Cardiac muscle cell (in vitro differentiated cells and primary cell): ENCODE measurements around the gene GNG13. TPM values are rescaled to one million over a fixed set of nuclear protein-coding genes. Genes with fewer than 3 reads are reported as not detected.

Source experiments
- DNase-seq, 2 donors: peaks; one replicate each; pipeline versions ENCODE4 v3.0.0 to v3.0.0-alpha.2; 2010 to 2017; ENCODE audit warnings: low read depth in 1 of 2, low spot score in 1 of 2
- H3K27ac ChIP-seq: fragments of 200-600 bp; sonication (generic); 2 replicates; pipeline ENCODE4 v1.5.1; 2016
- H3K27me3 ChIP-seq: fragments of 200-600 bp; sonication (generic); 2 replicates; pipeline ENCODE4 v1.6.0; 2016; ENCODE audit warnings: control low read depth
- H3K36me3 ChIP-seq: fragments of 200-600 bp; sonication (generic); 2 replicates; pipeline ENCODE4 v1.5.1; 2016; ENCODE audit warnings: control low read depth
- H3K4me1 ChIP-seq: fragments of 200-600 bp; sonication (generic); 2 replicates; pipeline ENCODE4 v1.8.1; 2017; ENCODE audit warnings: low read depth, mild to moderate bottlenecking, mixed run types
- H3K4me3 ChIP-seq: fragments of 200-600 bp; sonication (generic); 2 replicates; pipeline ENCODE4 v1.5.1; 2016; ENCODE audit warnings: mild to moderate bottlenecking
- H3K9me3 ChIP-seq: fragments of 200-600 bp; sonication (generic); 2 replicates; pipeline ENCODE4 v1.5.1; 2017; ENCODE audit warnings: low read depth, mild to moderate bottlenecking, control low read depth
- CTCF ChIP-seq: IDR thresholded peaks from 2 replicates; pipeline ENCODE4 v1.5.1; 2012; ENCODE audit warnings: low read depth, mild to moderate bottlenecking, low read length
- polyA plus RNA-seq: library from polyadenylated mRNA; unstranded; fragments of >200 nt; fragmentation: Nextera tagmentation; extraction: Ambion mirVana; gene quantifications from 2 replicates; pipeline ENCODE4 v1.2.1, GENCODE V29; 2016
- total RNA-seq: library from RNA; depleted of rRNA; stranded (reverse); fragments of >200 nt; gene quantifications from 2 replicates; pipeline ENCODE4 v1.2.3, GENCODE V29; 2016

The GNG13 gene
- total and polyA plus RNA-seq, 2 experiments from 2014 or later, result 0.79 TPM; not detected in 1

DNA sequence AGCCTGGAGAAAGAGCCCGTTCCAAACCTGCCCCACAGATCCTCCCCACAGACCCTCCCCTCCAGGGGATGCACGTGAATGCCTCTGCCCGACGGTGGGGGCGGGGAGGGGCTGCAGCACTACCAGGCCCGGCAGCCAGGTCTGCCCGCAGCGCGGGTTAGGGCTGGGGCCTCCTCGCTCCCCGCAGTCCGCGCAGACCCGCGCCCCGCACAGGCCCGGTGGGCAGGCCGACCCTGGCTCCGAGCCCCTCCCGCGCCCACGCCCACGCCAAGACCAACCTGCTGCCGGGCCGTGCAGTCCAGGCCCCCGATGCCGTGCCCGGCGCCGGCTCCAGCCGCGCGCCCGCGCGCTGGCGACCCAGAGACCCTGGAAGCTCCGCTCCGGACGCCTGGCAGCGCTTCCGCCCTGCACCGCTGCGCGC is 12.5 kb downstream of the GNG13 start, which contains the start of gene RPUSD1:
Gene RPUSD1 (minus strand): TSS at position 404 of the 421 bp plus-strand sequence. CDS start 644 bp downstream, outside the sequence.
- no peak for DNase-seq
- peaks cover 14% of the 10 kb centered on the region for H3K4me1 ChIP-seq
- H3K4me3 ChIP-seq, result peak within 1 kb of the TSS; percentile 99
- peaks cover 7% of the 10 kb centered on the region for H3K36me3 ChIP-seq
- TF ChIP-seq CTCF, result no peak
- H3K9me3 ChIP-seq, result no peaks in the 10 kb centered on the region
- peak within 1 kb of the TSS; percentile 57 for H3K27ac ChIP-seq
- H3K27me3 ChIP-seq, result no peaks in the 10 kb centered on the region

DNA sequence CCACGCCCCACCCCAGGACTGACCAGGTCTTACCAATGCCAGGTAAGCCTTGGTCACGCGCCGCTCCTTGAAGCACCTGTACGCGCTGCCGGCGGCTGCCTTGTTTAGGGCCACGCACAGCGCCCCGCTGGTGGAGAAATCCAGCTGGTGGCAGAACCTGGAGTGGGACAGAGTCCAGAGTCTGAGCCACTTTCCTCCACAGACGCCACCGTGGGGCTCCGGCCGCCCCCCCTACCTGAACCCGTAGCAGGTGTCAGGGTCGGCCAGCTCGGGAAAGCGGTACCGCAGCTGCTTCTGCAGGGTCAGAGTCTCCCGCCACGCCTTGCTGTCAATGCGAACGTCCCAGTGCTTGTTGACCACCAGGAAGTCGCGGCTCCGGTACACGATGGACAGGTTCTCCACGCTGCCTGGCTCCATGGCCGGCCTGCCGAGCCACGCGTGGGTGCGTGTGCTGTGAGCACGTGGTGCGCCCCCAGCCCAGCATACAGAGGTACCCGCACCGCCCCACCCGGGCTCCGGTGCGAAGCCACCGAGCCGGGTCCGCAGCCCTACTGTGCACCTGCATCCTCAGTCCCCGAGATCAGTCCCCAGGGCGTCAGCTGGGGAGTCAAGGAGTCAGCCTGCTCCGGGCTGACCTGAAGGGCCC is 13.1 kb downstream of the GNG13 start:
- Histone ChIP-seq H3K9me3 (no peaks in the 10 kb centered on the region), H3K36me3 (peaks cover 7% of the 10 kb centered on the region), H3K4me1 (peaks cover 15% of the 10 kb centered on the region), H3K27me3 (no peaks in the 10 kb centered on the region), H3K4me3 (peak overlapping the region; percentile 99), H3K27ac (peak overlapping the region; percentile 57)
- no peak for DNase-seq
- no peak for TF ChIP-seq CTCF

DNA sequence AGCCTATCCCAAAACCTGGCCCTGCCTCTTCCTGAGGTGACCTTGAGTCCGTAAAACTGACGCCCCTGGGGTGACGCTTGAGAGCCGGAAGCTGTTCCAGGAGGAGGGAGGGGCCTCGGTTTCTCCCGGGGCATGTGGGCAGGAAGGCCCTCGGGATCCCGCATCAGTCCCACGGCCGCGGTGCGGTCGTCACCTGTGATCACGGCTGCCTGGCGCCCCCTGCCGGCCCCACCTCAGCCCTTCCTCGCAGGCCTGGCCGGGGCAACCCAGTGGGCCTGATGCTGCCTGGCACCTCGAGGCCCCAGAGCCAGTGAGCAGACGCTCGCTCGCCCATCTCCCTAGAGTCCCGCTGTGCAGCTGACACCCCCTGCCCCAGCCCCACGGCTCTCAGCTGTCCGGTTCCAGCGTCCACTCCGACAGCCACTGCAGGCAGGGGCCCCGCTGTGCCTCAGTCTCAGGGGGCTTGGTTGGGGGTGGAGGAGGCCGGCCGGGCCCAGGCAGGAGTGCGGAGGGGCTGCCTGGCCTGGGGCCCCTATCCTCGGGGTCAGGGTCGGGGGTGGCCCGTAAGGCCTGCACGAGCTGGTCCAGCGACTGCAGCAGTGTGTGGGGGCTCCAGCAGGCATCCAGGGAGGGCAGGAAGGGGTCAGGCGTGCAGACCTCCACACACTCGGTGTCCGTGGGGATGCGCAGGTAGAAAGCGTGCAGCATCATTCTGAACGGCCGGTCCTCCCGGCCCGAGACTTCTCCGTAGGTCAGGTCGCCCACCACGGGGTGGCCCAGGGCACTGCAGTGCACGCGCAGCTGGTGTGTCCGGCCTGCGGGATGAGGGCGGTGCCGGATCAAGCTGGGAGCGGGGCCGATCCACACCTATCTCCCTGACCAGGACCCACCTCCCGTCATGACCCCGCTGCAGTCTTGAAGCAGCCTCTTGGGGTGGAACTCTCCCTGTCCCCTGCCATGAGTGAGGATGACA is 14.7 kb downstream of the GNG13 start:
- Histone ChIP-seq H3K36me3 (no peaks in the 10 kb centered on the region), H3K27me3 (no peaks in the 10 kb centered on the region), H3K4me3 (no peak overlapping the region), H3K27ac (no peak overlapping the region), H3K4me1 (peaks cover 15% of the 10 kb centered on the region), H3K9me3 (no peaks in the 10 kb centered on the region)
- peak; percentile 64 to 81 for DNase-seq
- peak; percentile 73 for TF ChIP-seq CTCF

DNA sequence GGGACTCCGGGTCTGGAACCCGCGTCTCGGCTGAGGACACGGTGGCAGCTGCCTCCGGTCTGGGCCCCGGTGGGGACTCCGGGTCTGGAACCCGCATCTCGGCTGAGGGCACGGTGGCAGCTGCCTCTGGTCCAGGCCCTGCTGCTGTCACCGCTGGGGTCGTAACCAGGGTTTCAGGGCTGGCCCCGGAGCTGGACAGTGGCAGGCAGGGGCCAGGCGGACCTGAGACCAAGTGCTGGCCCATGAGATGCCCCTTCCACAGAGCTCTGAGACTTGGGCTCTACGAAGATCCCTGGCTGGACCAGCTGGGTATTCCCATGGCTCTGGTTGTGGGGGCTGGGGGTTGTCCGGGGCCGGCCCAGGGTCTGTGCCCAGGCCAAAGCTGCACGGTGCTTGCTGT is 16.1 kb downstream of the GNG13 start:
- Histone ChIP-seq H3K9me3 (no peaks in the 10 kb centered on the region), H3K36me3 (no peaks in the 10 kb centered on the region), H3K4me1 (peaks cover 15% of the 10 kb centered on the region), H3K27ac (no peak overlapping the region), H3K27me3 (no peaks in the 10 kb centered on the region), H3K4me3 (no peak overlapping the region)
- DNase-seq, result no peak
- TF ChIP-seq CTCF, result no peak

GRCh38 chr16:783404-784161 is 17.0 kb downstream of the GNG13 start:
- Histone ChIP-seq H3K27me3 (no peaks in the 10 kb centered on the region), H3K36me3 (no peaks in the 10 kb centered on the region), H3K4me3 (no peak overlapping the region), H3K4me1 (peaks cover 11% of the 10 kb centered on the region), H3K9me3 (no peaks in the 10 kb centered on the region), H3K27ac (no peak overlapping the region)
- no peak for TF ChIP-seq CTCF
- DNase-seq, result peak in 1 of 2 donors; percentile 30
